SH-SY5Y (cell line): ENCODE results near the gene SLC25A22.

ENCODE experiments used
- GATA2 ChIP-seq: IDR thresholded peaks from 2 replicates; pipeline ENCODE4 v1.6.1; 2011; ENCODE audit warnings: mild to moderate bottlenecking, low read depth, low read length
- GATA3 ChIP-seq: IDR thresholded peaks from 2 replicates; pipeline ENCODE4 v1.6.1; 2011; ENCODE audit warnings: low read depth, mild to moderate bottlenecking, low read length, moderate library complexity

The SLC25A22 gene

GRCh38 chr11:788009-788640 is 10.0 kb downstream of the SLC25A22 start:
- TF ChIP-seq GATA2 (no peak), GATA3 (no peak)

- TF ChIP-seq GATA2 (no peak), GATA3 (no peak)
These were observed 10.9 kb downstream of the SLC25A22 start for GRCh38 chr11:787084-787675.

GRCh38 chr11:786235-787083 is 11.6 kb downstream of the SLC25A22 start:
- TF ChIP-seq GATA3 (no peak), GATA2 (no peak)

GRCh38 chr11:783581-784015 is 14.5 kb downstream of the SLC25A22 start:
- no peak for TF ChIP-seq GATA2
- TF ChIP-seq GATA3 = no peak

GRCh38 chr11:782264-783174 is 15.6 kb downstream of the SLC25A22 start:
- TF ChIP-seq GATA3 (no peak), GATA2 (no peak)

GRCh38 chr11:779955-780532 is 18.0 kb downstream of the SLC25A22 start:
- TF ChIP-seq GATA2 = no peak
- no peak for TF ChIP-seq GATA3

GRCh38 chr11:778976-779954 is 18.8 kb downstream of the SLC25A22 start:
- no peak for TF ChIP-seq GATA3
- no peak for TF ChIP-seq GATA2

- TF ChIP-seq GATA3 (no peak), GATA2 (no peak)
These were observed 20.5 kb downstream of the SLC25A22 start, which contains the start of gene GATD1 for GRCh38 chr11:777288-778255. Gene GATD1, minus strand, starts transcription at chr11:777487. Its CDS starts 25 bp downstream, at chr11:777462.

- TF ChIP-seq GATA3 = no peak
- TF ChIP-seq GATA2 = no peak
These were observed 21.4 kb downstream of the SLC25A22 start for GRCh38 chr11:776561-777287.

GRCh38 chr11:776263-776560 is 21.9 kb downstream of the SLC25A22 start:
- TF ChIP-seq GATA2 (no peak), GATA3 (no peak)
